GM12874 (cell line): ENCODE measurements around the gene GDF9.

Experiments used
- CTCF ChIP-seq: IDR thresholded peaks from 2 replicates; pipeline ENCODE4 v1.5.1; 2011; ENCODE audit warnings: low read depth, mild to moderate bottlenecking, control low read depth, low read length, moderate library complexity; ENCODE audit not compliant: insufficient read depth

The GDF9 gene

DNA sequence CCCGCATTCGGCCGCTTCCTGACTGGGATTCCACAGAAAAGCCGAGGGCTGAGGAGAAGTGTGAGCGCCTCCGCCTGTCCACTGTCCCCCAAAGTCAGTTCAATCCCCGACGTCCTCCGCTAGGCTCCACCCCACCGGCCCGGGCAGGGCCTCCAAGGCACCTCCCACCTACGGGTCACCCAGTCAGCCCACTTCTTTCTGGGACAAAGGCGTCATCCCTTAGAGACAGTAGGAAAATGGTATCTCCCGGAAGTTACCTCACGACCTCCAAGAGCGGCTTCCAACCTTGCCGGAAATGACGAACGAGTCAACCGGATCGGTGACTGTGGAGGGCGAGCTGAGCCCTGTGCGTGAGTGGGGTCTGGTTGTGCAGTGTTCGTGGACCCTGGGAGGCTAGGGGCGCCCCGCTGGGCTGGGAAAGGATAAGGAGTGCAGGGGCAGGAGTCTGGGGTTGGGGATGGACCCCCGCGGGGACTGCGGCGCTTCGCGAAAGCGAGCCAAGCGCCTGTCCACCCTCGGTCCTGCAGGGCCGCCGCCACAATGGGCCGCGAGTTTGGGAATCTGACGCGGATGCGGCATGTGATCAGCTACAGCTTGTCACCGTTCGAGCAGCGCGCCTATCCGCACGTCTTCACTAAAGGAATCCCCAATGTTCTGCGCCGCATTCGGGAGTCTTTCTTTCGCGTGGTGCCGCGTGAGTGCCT, at the start of gene GDF9, which contains the start of gene UQCRQ:
TSS of gene GDF9 (minus strand) at position 128 of the 704 bp plus-strand sequence. CDS start 1,936 bp downstream, outside the sequence.
TSS of gene UQCRQ (plus strand) at position 301 of the 704 bp plus-strand sequence. CDS start at position 541, 240 bp downstream.
- peak; percentile 26; the same call in 1 of the 2 replicates for TF ChIP-seq CTCF

GRCh38 chr5:132915681-132916080, 49.4 kb upstream of the GDF9 start:
- TF ChIP-seq CTCF: no peak

DNA sequence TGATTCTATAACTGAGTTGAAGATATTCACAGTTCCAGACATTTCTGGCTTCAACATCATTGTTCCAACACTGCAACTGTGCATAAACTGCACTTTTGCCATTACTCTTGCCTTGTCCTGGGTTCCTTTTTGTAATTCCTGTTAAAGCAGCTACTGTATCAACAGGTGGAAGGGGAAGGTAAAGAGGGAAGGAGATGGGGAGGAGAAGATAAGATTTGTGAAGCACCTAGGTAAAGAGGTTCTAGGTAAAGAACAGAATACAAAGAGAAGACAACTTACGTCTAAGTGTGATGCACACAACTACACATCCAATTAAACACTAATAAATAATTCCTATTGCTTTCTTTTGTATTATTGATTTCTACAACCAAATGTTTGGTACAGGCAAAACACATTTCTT, 43.4 kb upstream of the GDF9 start:
- TF ChIP-seq CTCF: no peak

- TF ChIP-seq CTCF: no peak
These were observed 40.9 kb upstream of the GDF9 start for GRCh38 chr5:132907161-132907560.

GRCh38 chr5:132905938-132906337, 39.7 kb upstream of the GDF9 start:
- TF ChIP-seq CTCF: no peak

- no peak for TF ChIP-seq CTCF
These were observed 35.5 kb upstream of the GDF9 start for GRCh38 chr5:132901730-132902129.

GRCh38 chr5:132901036-132901435, 34.8 kb upstream of the GDF9 start:
- TF ChIP-seq CTCF: no peak

DNA sequence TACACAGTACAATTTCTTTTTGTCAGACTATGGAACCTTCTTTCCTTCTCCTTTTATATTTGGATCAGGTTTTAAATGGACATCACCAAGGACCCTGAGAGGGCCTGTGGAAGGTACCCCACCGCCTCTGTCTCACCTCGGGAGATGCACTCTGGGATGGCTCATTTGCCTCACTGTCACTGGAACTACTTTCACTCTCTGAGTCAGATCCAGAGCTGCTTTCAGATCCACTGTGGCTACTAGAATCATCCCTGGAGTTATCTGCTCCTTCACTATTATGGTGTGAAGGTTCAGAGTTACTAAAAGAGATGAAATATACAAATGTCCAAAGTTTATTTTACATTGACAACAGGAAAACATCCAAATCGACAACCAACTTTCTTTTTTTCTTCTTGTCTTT, 31.8 kb upstream of the GDF9 start:
- TF ChIP-seq CTCF: no peak
